ENCODE results near the gene DNAJC18.
"Not testable (repeated sequence)": the region's sequence is repeated elsewhere in the genome, so short reads cannot be mapped to it uniquely, and the experiment has no call there.

Gene DNAJC18

DNA sequence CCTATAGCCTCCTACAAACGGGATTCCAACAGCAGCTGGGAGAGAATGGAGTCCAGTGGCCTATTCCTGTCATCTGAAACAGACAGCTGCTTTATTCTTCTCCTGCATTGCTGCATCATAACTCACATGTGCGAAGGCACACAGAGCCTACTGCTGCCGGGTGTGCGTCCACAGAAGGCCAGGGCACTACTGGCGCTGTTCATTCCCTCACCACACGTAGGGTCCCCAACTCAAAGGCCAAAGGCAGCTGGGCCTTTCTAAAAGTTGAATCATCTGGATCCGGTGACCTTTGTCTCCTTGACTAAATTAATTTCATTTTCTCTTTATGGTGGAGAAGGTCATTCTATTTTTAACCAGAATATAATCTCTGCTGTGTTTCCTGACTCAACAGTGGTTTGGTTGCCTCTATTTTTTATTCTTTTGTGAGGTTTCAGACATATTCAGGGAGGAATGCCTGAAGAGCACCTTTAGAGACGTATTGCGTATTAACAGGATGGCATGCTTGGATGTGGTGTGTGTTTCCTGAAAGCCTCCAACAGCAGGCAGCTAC, 24.7 kb downstream of the DNAJC18 start:
- no peak for TF ChIP-seq CTCF (IDR thresholded peaks at IDR 0.05; ENCODE audit: insufficient read depth, low read depth, low read length, missing control alignments)
- no peak overlapping the region for H3K4me3 ChIP-seq (ENCODE audit: low read depth, low read length)
- DNase-seq (ENCODE audit: low read depth), result no peak

GRCh38 chr5:139413963-139414362, 25.4 kb downstream of the DNAJC18 start:
- no peak for TF ChIP-seq CTCF (IDR thresholded peaks at IDR 0.05; ENCODE audit: insufficient read depth, low read depth, low read length, missing control alignments)
- no peak overlapping the region for H3K4me3 ChIP-seq (ENCODE audit: low read depth, low read length)

GRCh38 chr5:139413153-139413552, 26.2 kb downstream of the DNAJC18 start:
- no peak overlapping the region for H3K4me3 ChIP-seq (ENCODE audit: low read depth, low read length)
- DNase-seq (ENCODE audit: low read depth), result no peak
- no peak for TF ChIP-seq CTCF (IDR thresholded peaks at IDR 0.05; ENCODE audit: insufficient read depth, low read depth, low read length, missing control alignments)

More at GRCh38 chr5:139413963-139414362, 25.4 kb downstream of the DNAJC18 start:
- DNase-seq (ENCODE audit: low read depth), result peak; percentile 62

DNA sequence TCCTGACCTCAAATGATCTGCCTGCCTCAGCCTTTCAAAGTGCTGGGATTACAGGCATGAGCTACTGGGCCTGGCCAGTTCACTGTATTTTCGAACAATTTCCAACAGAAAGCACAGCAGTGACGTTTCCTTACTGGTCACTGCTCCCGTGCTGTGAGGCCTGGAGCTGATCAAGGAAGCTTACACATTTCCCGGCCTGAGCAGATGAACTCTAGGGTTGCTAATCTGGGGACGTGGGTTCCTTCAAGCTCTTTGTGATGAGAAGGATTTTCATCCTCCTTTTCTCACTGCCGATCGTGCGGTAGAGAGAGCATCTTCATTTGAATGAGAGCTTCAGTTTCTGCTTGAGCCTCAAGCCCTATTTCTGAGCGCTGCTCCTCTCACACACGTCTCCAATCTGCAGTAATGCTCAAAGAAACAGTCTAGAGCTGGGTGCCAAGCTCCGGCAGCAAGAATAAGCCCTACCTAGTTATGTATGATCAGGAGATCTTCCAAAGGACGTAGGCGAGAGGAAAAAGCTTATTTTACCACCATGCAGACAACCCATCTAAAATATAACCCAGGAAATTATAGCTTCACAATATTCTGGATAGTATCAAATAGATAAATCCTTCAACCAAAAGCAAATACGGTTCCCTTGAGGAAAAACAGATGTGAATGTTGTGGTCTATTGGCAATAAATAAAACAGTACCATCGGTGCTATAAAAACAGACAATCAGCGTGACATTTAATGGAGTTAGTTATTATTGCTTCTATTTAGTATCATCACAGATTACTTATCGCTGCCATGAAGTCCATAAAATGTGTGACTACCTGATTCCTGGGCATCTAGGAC, 28.1 kb downstream of the DNAJC18 start:
- DNase-seq (ENCODE audit: low read depth), result no peak
- no peak overlapping the region for H3K4me3 ChIP-seq (ENCODE audit: low read depth, low read length)
- TF ChIP-seq CTCF (IDR thresholded peaks at IDR 0.05; ENCODE audit: insufficient read depth, low read depth, low read length, missing control alignments), result no peak

DNA sequence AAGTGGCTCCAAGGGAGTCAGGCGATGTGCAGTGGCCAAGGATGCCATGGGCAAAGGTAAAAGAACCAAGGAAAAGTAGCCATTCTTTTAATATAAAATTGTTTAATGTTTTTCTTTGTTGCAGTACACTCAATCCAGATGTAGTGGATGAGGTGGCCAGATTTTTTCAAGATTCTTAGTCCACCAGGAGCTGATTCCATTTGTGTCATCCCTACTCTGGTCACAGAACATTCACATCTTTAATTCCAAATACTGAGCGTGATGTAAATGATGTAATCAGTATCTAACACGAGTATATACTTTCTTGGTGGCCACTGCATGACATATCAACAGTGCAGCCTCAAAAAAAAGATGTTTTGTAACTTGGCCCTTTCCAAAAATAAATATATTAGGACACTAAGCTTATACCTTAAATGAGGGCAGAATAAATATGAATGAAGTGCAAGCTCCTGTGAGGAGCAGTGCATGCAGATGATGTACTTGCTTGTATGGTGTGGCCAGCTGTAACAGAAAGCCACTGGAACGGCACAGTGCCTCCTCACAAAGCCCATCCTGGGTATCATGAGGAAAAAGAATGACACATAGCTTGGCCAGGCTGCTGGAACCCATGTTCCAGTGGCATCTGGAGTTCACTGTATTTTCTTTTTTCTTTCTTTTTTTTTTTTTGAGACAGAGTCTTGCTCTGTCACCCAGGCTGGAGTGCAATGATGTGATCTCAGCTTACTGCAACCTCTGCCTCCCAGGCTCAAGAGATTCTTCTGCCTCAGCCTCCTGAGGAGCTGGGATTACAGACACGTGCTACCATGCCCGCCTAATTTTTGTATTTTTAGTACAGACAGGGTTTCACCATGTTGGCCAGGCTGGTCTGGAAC, 29.0 kb downstream of the DNAJC18 start:
- no peak for TF ChIP-seq CTCF (IDR thresholded peaks at IDR 0.05; ENCODE audit: insufficient read depth, low read depth, low read length, missing control alignments)

DNA sequence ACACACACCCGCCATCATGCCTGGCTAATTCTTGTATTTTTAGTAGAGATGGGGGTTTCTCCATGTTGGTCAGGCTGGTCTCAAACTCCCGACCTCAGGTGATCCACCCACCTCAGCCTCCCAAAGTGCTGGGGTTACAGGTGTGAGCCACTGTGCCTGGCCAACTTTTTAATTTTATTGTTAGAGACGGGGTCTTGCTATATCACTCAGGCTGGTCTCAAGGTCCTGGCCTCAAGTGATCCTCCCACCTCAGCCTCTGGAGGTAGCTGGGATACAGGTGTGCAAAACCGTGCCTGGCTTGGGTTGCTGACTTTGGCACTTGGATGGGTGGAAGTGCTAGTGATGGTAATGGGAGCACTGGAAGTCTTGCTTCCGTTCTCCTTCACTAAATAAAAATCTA, 30.2 kb downstream of the DNAJC18 start:
- not testable (repeated sequence) for H3K4me3 ChIP-seq (ENCODE audit: low read depth, low read length); DNase-seq (ENCODE audit: low read depth)

More for the DNA sequence above, 29.0 kb downstream of the DNAJC18 start:
- no peak overlapping the region for H3K4me3 ChIP-seq (ENCODE audit: low read depth, low read length)
- DNase-seq (ENCODE audit: low read depth), result no peak

DNA sequence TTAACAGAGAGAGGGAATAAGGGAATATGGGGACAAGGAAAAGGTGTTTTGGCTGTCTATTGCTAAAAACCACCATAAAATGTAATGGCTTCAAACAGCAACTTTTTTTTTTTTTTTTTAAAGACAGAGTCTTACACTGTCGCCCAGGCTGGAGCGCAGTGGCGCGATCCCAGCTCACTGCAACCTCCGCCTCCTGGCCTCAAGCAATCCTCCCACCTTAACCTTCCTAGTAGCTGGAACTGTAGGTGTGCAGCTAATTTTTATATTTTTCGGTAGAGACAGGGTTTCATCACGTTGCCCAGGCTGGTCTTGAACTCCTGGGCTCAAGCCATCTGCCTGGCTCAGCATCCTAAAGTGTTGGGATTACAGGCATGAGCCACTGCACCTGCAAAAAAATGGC, 31.1 kb downstream of the DNAJC18 start:
- DNase-seq (ENCODE audit: low read depth), result no peak
- no peak for TF ChIP-seq CTCF (IDR thresholded peaks at IDR 0.05; ENCODE audit: insufficient read depth, low read depth, low read length, missing control alignments)
- no peak overlapping the region for H3K4me3 ChIP-seq (ENCODE audit: low read depth, low read length)
